ENCODE measurements around the gene PVALEF.

- TF ChIP-seq POLR2A (IDR thresholded peaks at IDR 0.05): no peak
- TF ChIP-seq, protein P1, sequence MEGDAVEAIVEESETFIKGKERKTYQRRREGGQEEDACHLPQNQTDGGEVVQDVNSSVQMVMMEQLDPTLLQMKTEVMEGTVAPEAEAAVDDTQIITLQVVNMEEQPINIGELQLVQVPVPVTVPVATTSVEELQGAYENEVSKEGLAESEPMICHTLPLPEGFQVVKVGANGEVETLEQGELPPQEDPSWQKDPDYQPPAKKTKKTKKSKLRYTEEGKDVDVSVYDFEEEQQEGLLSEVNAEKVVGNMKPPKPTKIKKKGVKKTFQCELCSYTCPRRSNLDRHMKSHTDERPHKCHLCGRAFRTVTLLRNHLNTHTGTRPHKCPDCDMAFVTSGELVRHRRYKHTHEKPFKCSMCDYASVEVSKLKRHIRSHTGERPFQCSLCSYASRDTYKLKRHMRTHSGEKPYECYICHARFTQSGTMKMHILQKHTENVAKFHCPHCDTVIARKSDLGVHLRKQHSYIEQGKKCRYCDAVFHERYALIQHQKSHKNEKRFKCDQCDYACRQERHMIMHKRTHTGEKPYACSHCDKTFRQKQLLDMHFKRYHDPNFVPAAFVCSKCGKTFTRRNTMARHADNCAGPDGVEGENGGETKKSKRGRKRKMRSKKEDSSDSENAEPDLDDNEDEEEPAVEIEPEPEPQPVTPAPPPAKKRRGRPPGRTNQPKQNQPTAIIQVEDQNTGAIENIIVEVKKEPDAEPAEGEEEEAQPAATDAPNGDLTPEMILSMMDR (IDR thresholded peaks at IDR 0.05): no peak
Observed at GRCh38 chr17:81125573-81126081, 39.7 kb upstream of the PVALEF start.
